ENCODE data around the gene NFYA.

GRCh38 chr6:41056768-41057490 is 15.8 kb upstream of the NFYA start:
- TF ChIP-seq POLR2A (IDR thresholded peaks at IDR 0.05), result no peak
- TF ChIP-seq, protein P1, sequence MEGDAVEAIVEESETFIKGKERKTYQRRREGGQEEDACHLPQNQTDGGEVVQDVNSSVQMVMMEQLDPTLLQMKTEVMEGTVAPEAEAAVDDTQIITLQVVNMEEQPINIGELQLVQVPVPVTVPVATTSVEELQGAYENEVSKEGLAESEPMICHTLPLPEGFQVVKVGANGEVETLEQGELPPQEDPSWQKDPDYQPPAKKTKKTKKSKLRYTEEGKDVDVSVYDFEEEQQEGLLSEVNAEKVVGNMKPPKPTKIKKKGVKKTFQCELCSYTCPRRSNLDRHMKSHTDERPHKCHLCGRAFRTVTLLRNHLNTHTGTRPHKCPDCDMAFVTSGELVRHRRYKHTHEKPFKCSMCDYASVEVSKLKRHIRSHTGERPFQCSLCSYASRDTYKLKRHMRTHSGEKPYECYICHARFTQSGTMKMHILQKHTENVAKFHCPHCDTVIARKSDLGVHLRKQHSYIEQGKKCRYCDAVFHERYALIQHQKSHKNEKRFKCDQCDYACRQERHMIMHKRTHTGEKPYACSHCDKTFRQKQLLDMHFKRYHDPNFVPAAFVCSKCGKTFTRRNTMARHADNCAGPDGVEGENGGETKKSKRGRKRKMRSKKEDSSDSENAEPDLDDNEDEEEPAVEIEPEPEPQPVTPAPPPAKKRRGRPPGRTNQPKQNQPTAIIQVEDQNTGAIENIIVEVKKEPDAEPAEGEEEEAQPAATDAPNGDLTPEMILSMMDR (IDR thresholded peaks at IDR 0.05), result no peak

Data from uterus (tissue), 2 donors.